ENCODE measurements around the gene OAT. TPM values are rescaled to one million over a fixed set of nuclear protein-coding genes. Genes with fewer than 3 reads are reported as not detected.
"Not testable (repeated sequence)": the region's sequence is repeated elsewhere in the genome, so short reads cannot be mapped to it uniquely, and the experiment has no call there.

The OAT gene
- total RNA-seq, 1 experiment from 2014 or later, result 79.8 TPM

DNA sequence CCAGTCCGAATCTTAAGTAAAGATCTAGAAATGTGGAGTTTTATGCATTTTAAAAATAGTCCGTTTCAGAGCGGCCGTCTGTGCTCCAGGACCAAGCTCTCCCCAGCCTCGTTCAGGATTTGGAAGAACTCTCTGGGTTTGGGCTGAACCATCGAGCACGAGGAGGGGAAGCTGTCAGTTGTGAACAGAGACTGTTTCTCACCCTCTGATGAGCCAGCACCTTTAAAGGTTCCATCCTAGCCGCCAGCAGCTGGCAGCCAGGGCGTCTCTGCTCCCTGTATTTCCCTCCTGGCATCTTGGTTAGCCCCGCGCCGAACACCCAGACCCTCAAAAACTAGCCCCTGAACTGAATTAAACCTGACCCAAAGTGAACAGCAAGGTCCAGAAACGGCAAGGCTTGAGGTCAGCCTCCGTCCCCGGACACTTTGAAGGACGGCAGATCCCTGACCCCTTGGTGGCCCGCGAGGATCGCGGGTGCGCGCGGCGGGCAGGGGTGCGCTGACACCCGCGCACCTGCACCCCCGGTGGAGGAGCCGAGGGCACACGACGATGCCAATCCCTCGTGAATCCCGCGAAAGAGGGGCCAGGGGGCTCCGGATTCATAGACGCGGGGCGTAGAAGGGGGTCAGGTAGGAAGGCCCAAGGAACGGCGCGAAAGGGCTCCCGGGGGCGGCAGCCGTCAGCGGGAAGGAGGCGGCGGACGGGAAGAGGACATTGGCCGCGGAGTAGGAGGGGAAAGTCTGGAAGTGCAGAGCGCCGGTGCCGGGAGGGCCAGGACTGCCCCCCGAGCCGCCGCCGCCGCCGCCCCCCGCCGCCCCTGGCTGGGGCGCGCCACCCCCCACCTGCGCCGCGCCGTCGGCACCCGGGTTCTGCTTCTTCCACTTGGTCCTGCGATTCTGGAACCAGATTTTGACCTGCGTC is 28.4 kb upstream of the OAT start:
- Histone ChIP-seq H3K27ac (ENCODE audit: low read length) (no peak overlapping the region), H3F3A (ENCODE audit: low read length, unreplicated experiment) (no peaks in the 10 kb centered on the region), H4K20me1 (ENCODE audit: low read length) (no peaks in the 10 kb centered on the region), H3K9me2 (replicated peaks; ENCODE audit: low read length) (no peaks in the 10 kb centered on the region), H3K9me3 (ENCODE audit: low read length) (no peaks in the 10 kb centered on the region), H3K4me3 (ENCODE audit: low read length) (no peak overlapping the region), H3K27me3 (ENCODE audit: low read length) (peaks cover 27% of the 10 kb centered on the region), H3K79me2 (ENCODE audit: low read length) (no peaks in the 10 kb centered on the region), H2AFZ (ENCODE audit: low read length) (no peak overlapping the region), H3K4me1 (ENCODE audit: insufficient read depth, low read length) (peaks cover 3% of the 10 kb centered on the region; the same call in 1 of the 2 replicates), H3K4me2 (ENCODE audit: low read length) (no peak overlapping the region), H3K36me3 (ENCODE audit: low read depth, low read length) (no peaks in the 10 kb centered on the region), H3K9ac (ENCODE audit: low read length) (no peak overlapping the region)
- TF ChIP-seq EZH2 (IDR thresholded peaks at IDR 0.05; ENCODE audit: low read length, unreplicated experiment) (no peak), EZH2phosphoT487 (IDR thresholded peaks at IDR 0.05; ENCODE audit: borderline replicate concordance, low read length) (no peak)
- TF ChIP-seq, protein P1, sequence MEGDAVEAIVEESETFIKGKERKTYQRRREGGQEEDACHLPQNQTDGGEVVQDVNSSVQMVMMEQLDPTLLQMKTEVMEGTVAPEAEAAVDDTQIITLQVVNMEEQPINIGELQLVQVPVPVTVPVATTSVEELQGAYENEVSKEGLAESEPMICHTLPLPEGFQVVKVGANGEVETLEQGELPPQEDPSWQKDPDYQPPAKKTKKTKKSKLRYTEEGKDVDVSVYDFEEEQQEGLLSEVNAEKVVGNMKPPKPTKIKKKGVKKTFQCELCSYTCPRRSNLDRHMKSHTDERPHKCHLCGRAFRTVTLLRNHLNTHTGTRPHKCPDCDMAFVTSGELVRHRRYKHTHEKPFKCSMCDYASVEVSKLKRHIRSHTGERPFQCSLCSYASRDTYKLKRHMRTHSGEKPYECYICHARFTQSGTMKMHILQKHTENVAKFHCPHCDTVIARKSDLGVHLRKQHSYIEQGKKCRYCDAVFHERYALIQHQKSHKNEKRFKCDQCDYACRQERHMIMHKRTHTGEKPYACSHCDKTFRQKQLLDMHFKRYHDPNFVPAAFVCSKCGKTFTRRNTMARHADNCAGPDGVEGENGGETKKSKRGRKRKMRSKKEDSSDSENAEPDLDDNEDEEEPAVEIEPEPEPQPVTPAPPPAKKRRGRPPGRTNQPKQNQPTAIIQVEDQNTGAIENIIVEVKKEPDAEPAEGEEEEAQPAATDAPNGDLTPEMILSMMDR (conservative IDR thresholded peaks at IDR 0.05; ENCODE audit: low read depth, low read length), result no peak
- intact Hi-C loops (cut with micrococcal nuclease), result no loop called here
- ChIA-PET CTCF (no interaction called here), POLR2A (ENCODE audit: unreplicated experiment) (no interaction called here)
- no peak for DNase-seq
- ATAC-seq, result no peak
- no TSS peak for BruUV-seq (replicated peaks)

DNA sequence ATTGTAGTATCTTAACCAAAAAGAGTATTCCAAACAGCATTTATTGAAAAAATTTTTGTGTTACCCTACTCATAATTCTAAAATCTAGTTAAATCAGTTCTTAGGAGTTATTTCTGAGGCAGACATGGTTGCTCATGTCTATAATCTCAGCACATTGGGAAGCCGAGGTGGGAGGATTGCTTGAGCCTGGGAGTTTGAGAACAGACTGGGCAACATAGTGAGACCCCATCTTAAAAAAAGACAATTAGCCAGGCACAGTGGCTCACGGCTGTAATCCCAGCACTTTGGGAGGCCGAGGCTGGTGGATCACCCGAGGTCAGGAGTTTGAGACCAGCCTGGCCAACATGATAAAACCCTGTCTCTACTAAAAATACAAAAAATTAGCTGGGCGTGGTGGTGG is 23.0 kb upstream of the OAT start:
- H3K4me1 ChIP-seq (ENCODE audit: insufficient read depth, low read length); DNase-seq; H3K9me3 ChIP-seq (ENCODE audit: low read length); CTCF ChIA-PET; H3K4me3 ChIP-seq (ENCODE audit: low read length); POLR2A ChIA-PET (ENCODE audit: unreplicated experiment); ATAC-seq; H3K36me3 ChIP-seq (ENCODE audit: low read depth, low read length); H3K27me3 ChIP-seq (ENCODE audit: low read length); H3K9me2 ChIP-seq (replicated peaks; ENCODE audit: low read length); H4K20me1 ChIP-seq (ENCODE audit: low read length); H2AFZ ChIP-seq (ENCODE audit: low read length); H3F3A ChIP-seq (ENCODE audit: low read length, unreplicated experiment); intact Hi-C loops (cut with micrococcal nuclease); H3K27ac ChIP-seq (ENCODE audit: low read length); H3K9ac ChIP-seq (ENCODE audit: low read length); BruUV-seq (replicated peaks); H3K79me2 ChIP-seq (ENCODE audit: low read length); H3K4me2 ChIP-seq (ENCODE audit: low read length): not testable (repeated sequence)

DNA sequence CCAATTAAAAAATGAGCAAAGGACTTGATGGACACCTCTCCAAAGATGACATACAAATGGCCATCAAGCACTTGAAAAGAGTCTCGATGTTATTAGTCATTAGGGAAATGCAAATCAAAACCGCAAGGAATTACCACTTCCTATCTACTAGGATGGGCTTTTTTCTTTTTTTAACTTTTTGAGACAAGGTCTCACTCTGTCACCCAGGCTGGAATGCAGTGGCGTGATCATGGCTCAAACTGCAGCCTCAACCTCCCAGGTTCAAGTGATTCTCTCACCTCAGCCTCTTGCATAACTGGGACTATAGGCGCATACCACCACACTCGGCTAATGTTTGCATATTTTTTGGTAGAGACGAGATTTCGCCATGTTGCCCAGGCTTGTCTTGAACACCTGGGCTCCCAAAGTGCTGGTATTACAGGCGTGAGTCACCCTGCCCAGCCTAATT is 17.5 kb upstream of the OAT start:
- ATAC-seq (no peak), DNase-seq (no peak)
- no peak overlapping the region for H3K27ac ChIP-seq (ENCODE audit: low read length)
- intact Hi-C loops (cut with micrococcal nuclease), result no loop called here
- no TSS peak for BruUV-seq (replicated peaks)
- H3K79me2 ChIP-seq (ENCODE audit: low read length), result no peaks in the 10 kb centered on the region
- no peaks in the 10 kb centered on the region for H3K9me2 ChIP-seq (replicated peaks; ENCODE audit: low read length)
- ChIA-PET CTCF (no interaction called here), POLR2A (ENCODE audit: unreplicated experiment) (no interaction called here)
- no peak overlapping the region for H3K4me2 ChIP-seq (ENCODE audit: low read length)
- no peaks in the 10 kb centered on the region for H3F3A ChIP-seq (ENCODE audit: low read length, unreplicated experiment)
- H2AFZ ChIP-seq (ENCODE audit: low read length), result no peak overlapping the region
- no peak overlapping the region for H3K4me3 ChIP-seq (ENCODE audit: low read length)
- H3K36me3 ChIP-seq (ENCODE audit: low read depth, low read length), result no peaks in the 10 kb centered on the region
- TF ChIP-seq EZH2 (IDR thresholded peaks at IDR 0.05; ENCODE audit: low read length, unreplicated experiment), result no peak
- TF ChIP-seq EZH2phosphoT487 (IDR thresholded peaks at IDR 0.05; ENCODE audit: borderline replicate concordance, low read length), result no peak
- TF ChIP-seq, protein P1 (conservative IDR thresholded peaks at IDR 0.05; ENCODE audit: low read depth, low read length), result no peak
- H3K4me1 ChIP-seq (ENCODE audit: insufficient read depth, low read length), result peaks cover 8% of the 10 kb centered on the region; the same call in 1 of the 2 replicates
- H4K20me1 ChIP-seq (ENCODE audit: low read length), result no peaks in the 10 kb centered on the region
- no peaks in the 10 kb centered on the region for H3K27me3 ChIP-seq (ENCODE audit: low read length)
- H3K9ac ChIP-seq (ENCODE audit: low read length), result no peak overlapping the region
- H3K9me3 ChIP-seq (ENCODE audit: low read length), result no peaks in the 10 kb centered on the region

DNA sequence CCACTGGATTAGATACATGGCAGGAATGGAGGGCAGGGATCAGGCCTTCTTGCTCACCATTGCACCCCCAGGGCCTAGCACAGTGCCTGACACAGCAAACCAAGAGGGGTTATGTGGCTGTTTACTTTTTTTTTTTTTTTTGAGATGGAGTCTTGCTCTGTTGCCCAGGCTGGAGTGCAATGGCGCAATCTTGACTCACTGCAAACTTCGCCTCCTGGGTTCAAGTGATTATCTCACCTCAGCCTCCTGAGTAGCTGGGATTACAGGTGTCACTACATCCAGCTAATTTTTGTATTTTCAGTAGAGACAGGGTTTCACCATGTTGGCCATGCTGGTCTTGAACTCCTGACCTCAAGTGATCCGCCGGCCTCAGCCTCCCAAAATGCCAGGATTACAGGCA is 17.0 kb upstream of the OAT start:
- H3F3A ChIP-seq (ENCODE audit: low read length, unreplicated experiment); H3K4me1 ChIP-seq (ENCODE audit: insufficient read depth, low read length); H3K27ac ChIP-seq (ENCODE audit: low read length); BruUV-seq (replicated peaks); CTCF ChIA-PET; H3K9ac ChIP-seq (ENCODE audit: low read length); POLR2A ChIA-PET (ENCODE audit: unreplicated experiment); H3K9me3 ChIP-seq (ENCODE audit: low read length); ATAC-seq; H2AFZ ChIP-seq (ENCODE audit: low read length); H3K36me3 ChIP-seq (ENCODE audit: low read depth, low read length); H3K4me2 ChIP-seq (ENCODE audit: low read length); intact Hi-C loops (cut with micrococcal nuclease); H4K20me1 ChIP-seq (ENCODE audit: low read length); H3K27me3 ChIP-seq (ENCODE audit: low read length); H3K9me2 ChIP-seq (replicated peaks; ENCODE audit: low read length); H3K4me3 ChIP-seq (ENCODE audit: low read length); H3K79me2 ChIP-seq (ENCODE audit: low read length); DNase-seq: not testable (repeated sequence)

All from PC-3 (cell line).